Measurements from ENCODE around the gene LMO7. TPM values are rescaled to one million over a fixed set of nuclear protein-coding genes. Genes with fewer than 3 reads are reported as not detected.

The LMO7 gene
- total RNA-seq, 1 donor from 2014 or later = 60.8 TPM

- Mint-ChIP-seq H3K36me3 (peaks cover 42% of the 10 kb centered on the region), H3K27ac (no peak overlapping the region), H3K4me3 (no peak overlapping the region), H3K4me1 (no peaks in the 10 kb centered on the region), H3K9me3 (peaks cover 9% of the 10 kb centered on the region), H3K27me3 (ENCODE audit: low read depth) (no peaks in the 10 kb centered on the region)
- no peak for DNase-seq (ENCODE audit: low spot score in 2 of 2, unreplicated experiment in 2 of 2)
- TF ChIP-seq, protein P1, sequence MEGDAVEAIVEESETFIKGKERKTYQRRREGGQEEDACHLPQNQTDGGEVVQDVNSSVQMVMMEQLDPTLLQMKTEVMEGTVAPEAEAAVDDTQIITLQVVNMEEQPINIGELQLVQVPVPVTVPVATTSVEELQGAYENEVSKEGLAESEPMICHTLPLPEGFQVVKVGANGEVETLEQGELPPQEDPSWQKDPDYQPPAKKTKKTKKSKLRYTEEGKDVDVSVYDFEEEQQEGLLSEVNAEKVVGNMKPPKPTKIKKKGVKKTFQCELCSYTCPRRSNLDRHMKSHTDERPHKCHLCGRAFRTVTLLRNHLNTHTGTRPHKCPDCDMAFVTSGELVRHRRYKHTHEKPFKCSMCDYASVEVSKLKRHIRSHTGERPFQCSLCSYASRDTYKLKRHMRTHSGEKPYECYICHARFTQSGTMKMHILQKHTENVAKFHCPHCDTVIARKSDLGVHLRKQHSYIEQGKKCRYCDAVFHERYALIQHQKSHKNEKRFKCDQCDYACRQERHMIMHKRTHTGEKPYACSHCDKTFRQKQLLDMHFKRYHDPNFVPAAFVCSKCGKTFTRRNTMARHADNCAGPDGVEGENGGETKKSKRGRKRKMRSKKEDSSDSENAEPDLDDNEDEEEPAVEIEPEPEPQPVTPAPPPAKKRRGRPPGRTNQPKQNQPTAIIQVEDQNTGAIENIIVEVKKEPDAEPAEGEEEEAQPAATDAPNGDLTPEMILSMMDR (IDR thresholded peaks at IDR 0.05; ENCODE audit: unreplicated experiment) = no peak
Measured at GRCh38 chr13:75838366-75839005, 202.4 kb downstream of the LMO7 start.

DNA sequence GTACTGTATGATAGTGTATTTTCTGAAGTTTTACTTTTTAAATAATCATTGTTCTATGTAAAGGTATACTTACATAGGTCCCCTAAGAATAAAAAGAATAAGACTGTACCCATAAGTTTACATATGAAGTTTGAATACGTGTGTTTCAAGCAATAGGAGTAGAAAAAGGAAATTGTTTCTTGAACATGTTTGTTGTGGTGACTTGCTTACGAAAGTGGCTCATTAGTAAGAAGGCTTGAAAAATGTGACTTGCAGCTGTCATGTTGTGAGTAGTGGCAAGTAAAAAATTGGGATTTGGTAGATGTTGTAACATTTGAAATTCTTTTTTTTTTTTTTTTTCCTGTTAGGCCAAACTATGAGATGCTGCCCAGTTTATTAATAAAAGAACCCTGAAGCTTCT, 203.3 kb downstream of the LMO7 start:
- DNase-seq (ENCODE audit: low spot score in 2 of 2, unreplicated experiment in 2 of 2) = no peak
- Mint-ChIP-seq H3K4me3 (no peak overlapping the region), H3K27me3 (ENCODE audit: low read depth) (no peaks in the 10 kb centered on the region), H3K9me3 (peaks cover 9% of the 10 kb centered on the region), H3K27ac (no peak overlapping the region), H3K4me1 (no peaks in the 10 kb centered on the region), H3K36me3 (peaks cover 40% of the 10 kb centered on the region)
- TF ChIP-seq, protein P1 (IDR thresholded peaks at IDR 0.05; ENCODE audit: unreplicated experiment) = no peak

GRCh38 chr13:75841905-75842304, 205.8 kb downstream of the LMO7 start:
- no peak overlapping the region for H3K27ac Mint-ChIP-seq
- no peaks in the 10 kb centered on the region for H3K27me3 Mint-ChIP-seq (ENCODE audit: low read depth)
- peaks cover 14% of the 10 kb centered on the region for H3K4me1 Mint-ChIP-seq
- no peak overlapping the region for H3K4me3 Mint-ChIP-seq
- H3K36me3 Mint-ChIP-seq = peaks cover 34% of the 10 kb centered on the region
- TF ChIP-seq, protein P1 (IDR thresholded peaks at IDR 0.05; ENCODE audit: unreplicated experiment) = no peak
- DNase-seq (ENCODE audit: low spot score in 2 of 2, unreplicated experiment in 2 of 2) = no peak
- peaks cover 9% of the 10 kb centered on the region for H3K9me3 Mint-ChIP-seq

DNA sequence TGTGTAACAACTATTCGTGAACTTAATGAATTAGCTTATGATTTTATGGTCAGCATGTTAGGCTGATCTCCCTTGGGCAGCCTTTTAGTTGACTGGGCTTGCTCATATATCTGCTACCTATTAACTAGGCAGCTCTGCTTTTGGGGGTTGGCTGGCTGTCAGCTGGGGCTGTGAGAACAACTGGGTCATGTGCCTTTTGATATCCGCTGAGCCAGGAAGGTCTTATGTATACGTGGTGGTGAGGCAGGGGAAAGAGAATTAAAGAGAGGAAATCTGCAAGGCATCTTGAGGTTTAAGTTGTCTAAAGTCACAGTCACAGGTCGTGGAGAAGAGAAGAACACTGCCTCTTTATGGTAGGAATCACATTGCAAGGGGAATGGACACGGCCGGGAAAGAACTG, 206.9 kb downstream of the LMO7 start:
- no peak overlapping the region for H3K4me3 Mint-ChIP-seq
- H3K36me3 Mint-ChIP-seq = peaks cover 39% of the 10 kb centered on the region
- no peaks in the 10 kb centered on the region for H3K27me3 Mint-ChIP-seq (ENCODE audit: low read depth)
- peaks cover 20% of the 10 kb centered on the region for H3K4me1 Mint-ChIP-seq
- no peak for DNase-seq (ENCODE audit: low spot score in 2 of 2, unreplicated experiment in 2 of 2)
- TF ChIP-seq, protein P1 (IDR thresholded peaks at IDR 0.05; ENCODE audit: unreplicated experiment) = no peak
- H3K9me3 Mint-ChIP-seq = peaks cover 9% of the 10 kb centered on the region
- no peak overlapping the region for H3K27ac Mint-ChIP-seq

DNA sequence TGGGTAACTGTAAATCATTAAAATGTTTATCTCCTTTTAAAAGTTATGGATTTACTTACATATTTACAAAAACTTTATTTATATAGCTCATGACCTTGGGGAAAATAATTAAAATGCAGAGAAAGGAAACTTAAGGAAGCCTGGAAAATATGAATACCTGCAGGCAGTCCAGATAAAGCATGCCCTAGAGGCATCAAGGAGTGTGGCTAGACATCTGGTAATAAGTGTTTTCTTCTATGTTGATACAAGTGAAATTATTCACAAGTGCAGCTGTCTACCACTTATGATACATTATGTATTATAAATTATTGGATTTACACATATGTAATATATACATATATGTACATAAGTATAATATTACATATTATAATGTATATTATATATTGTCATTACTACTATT, 207.9 kb downstream of the LMO7 start:
- peaks cover 47% of the 10 kb centered on the region for H3K36me3 Mint-ChIP-seq
- TF ChIP-seq, protein P1 (IDR thresholded peaks at IDR 0.05; ENCODE audit: unreplicated experiment) = no peak
- H3K4me1 Mint-ChIP-seq = peaks cover 20% of the 10 kb centered on the region
- H3K9me3 Mint-ChIP-seq = peaks cover 9% of the 10 kb centered on the region
- DNase-seq (ENCODE audit: low spot score in 2 of 2, unreplicated experiment in 2 of 2) = no peak
- H3K4me3 Mint-ChIP-seq = no peak overlapping the region
- H3K27me3 Mint-ChIP-seq (ENCODE audit: low read depth) = no peaks in the 10 kb centered on the region
- no peak overlapping the region for H3K27ac Mint-ChIP-seq

All from mesothelial cell of epicardium (in vitro differentiated cells).